ENCODE measurements around the gene FKBP14. TPM values are rescaled to one million over a fixed set of nuclear protein-coding genes. Genes with fewer than 3 reads are reported as not detected.
"Not testable (repeated sequence)": the region's sequence is repeated elsewhere in the genome, so short reads cannot be mapped to it uniquely, and the experiment has no call there.

Gene FKBP14
- total RNA-seq, 4 donors from 2014 or later = 1.4 to 2.4 (median 1.5) TPM

DNA sequence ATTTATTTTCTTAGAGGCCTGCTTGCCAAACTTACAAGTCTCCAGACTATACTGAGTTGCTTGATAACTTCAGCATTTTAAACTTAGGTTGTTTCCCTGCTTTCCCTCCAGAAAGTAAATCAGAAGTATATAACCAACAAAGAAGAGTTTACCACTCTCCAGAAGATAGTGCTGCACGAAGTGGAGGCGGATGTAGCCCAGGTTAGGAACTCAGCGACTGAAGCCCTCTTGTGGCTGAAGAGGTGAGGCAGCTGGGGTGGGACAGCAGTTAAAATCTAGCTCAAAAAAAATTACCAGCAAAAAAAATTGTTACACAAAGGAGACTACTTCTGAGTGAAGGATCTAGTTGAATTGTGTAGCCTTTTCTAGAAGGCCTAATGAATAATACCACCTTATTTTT is 35.3 kb upstream of the FKBP14 start:
- DNase-seq; H3K27me3 ChIP-seq; H3K27ac ChIP-seq; H3K4me3 ChIP-seq; H3K4me1 ChIP-seq; in situ Hi-C loops (cut with MboI; ENCODE audit: low sequenced_read_pairs in 4 of 4); H3K9me3 ChIP-seq; ATAC-seq: not testable (repeated sequence)
- H3K36me3 ChIP-seq = peaks cover 0 to 17% of the 10 kb centered on the region in 2 donors
- TF ChIP-seq, protein P1, sequence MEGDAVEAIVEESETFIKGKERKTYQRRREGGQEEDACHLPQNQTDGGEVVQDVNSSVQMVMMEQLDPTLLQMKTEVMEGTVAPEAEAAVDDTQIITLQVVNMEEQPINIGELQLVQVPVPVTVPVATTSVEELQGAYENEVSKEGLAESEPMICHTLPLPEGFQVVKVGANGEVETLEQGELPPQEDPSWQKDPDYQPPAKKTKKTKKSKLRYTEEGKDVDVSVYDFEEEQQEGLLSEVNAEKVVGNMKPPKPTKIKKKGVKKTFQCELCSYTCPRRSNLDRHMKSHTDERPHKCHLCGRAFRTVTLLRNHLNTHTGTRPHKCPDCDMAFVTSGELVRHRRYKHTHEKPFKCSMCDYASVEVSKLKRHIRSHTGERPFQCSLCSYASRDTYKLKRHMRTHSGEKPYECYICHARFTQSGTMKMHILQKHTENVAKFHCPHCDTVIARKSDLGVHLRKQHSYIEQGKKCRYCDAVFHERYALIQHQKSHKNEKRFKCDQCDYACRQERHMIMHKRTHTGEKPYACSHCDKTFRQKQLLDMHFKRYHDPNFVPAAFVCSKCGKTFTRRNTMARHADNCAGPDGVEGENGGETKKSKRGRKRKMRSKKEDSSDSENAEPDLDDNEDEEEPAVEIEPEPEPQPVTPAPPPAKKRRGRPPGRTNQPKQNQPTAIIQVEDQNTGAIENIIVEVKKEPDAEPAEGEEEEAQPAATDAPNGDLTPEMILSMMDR (IDR thresholded peaks at IDR 0.05 in 4 of 5, conservative IDR thresholded peaks at IDR 0.05 in 1 of 5) = peak in 3 of 5 experiments; percentile 12 to 47 (median 27)
- intact Hi-C loops (cut with DNase I; ENCODE audit: low total_unique reads) = loop anchor here (5.0 to 10.0 kb wide), 2 partner anchors 34 to 137 kb away; partner anchors contain the start of genes FKBP14 and PLEKHA8

DNA sequence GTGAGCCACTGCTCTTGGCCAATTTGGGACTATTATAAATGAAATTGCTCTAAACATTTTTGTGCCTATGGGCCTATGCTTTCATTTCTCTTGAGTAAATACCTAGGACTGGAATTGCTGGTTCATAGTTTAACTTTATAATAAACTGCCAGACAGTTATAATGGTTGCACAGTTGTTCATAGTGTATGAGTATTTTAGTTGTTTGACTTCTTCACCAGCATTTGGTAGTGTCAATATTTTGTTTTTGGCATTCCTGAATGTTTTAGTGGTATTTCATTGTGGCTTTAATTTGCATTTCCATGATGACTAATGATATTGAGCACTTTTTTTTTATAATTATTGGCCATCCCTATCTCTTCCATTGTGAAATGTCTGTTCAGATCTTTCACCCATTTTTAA is 31.2 kb upstream of the FKBP14 start:
- no peak overlapping the region for H3K4me3 ChIP-seq
- ATAC-seq = no peak
- intact Hi-C loops (cut with DNase I; ENCODE audit: low total_unique reads) = no loop called here
- no peaks in the 10 kb centered on the region for H3K9me3 ChIP-seq
- H3K36me3 ChIP-seq = peaks cover 0 to 44% of the 10 kb centered on the region in 2 donors
- in situ Hi-C loops (cut with MboI; ENCODE audit: low sequenced_read_pairs in 4 of 4) = no loop called here
- H3K27me3 ChIP-seq = no peaks in the 10 kb centered on the region
- TF ChIP-seq, protein P1 (IDR thresholded peaks at IDR 0.05 in 4 of 5, conservative IDR thresholded peaks at IDR 0.05 in 1 of 5) = no peak
- TF ChIP-seq POLR2A (IDR thresholded peaks at IDR 0.05) = no peak
- DNase-seq = no peak
- H3K27ac ChIP-seq = no peak overlapping the region
- H3K4me1 ChIP-seq = no peaks in the 10 kb centered on the region

DNA sequence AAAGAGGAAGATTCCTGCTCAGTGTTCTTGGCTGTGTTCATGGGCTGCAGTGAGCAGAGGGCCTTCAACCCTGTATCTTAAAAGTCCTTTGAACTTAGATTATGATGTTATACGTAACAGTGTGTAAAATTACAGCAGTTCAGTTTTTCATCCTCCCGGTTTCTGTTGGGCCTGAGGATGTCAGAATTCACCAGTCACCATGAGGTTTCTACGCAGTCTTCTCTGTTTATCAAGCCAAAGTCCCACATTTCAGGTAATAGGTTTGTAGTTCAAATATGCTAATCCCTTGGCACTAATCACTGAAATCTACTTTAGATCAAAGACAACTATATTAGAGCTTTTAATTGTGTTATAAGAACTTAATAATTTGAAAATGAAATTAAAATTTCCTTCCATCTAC is 26.6 kb upstream of the FKBP14 start:
- no peak for TF ChIP-seq POLR2A (IDR thresholded peaks at IDR 0.05)
- TF ChIP-seq, protein P1 (IDR thresholded peaks at IDR 0.05 in 4 of 5, conservative IDR thresholded peaks at IDR 0.05 in 1 of 5) = no peak
- H3K36me3 ChIP-seq = peaks cover 0 to 36% of the 10 kb centered on the region in 2 donors
- in situ Hi-C loops (cut with MboI; ENCODE audit: low sequenced_read_pairs in 4 of 4) = no loop called here
- no peak overlapping the region for H3K4me3 ChIP-seq
- no peak for DNase-seq
- no peaks in the 10 kb centered on the region for H3K27me3 ChIP-seq
- intact Hi-C loops (cut with DNase I; ENCODE audit: low total_unique reads) = no loop called here
- H3K4me1 ChIP-seq = no peaks in the 10 kb centered on the region
- H3K9me3 ChIP-seq = no peaks in the 10 kb centered on the region
- no peak overlapping the region for H3K27ac ChIP-seq
- no peak for ATAC-seq

DNA sequence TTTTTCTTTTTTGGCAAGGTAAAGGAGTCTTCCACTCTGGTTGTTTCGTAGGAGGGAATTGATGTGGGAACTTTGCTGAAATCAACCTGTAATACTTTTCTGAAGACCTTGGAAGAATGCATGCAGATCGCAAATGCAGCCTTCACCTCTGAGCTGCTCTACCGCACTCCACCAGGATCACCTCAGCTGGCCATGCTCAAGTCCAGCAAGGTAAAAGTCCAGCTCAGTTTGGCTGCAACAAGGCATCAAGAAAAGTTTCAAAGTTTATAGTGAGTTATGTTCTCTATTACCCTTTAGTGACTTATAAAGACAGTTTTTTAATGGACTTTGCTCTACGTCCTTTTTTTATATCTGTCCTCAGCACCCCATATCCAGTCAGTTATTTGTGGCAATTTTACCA is 22.7 kb upstream of the FKBP14 start:
- H3K4me3 ChIP-seq = no peak overlapping the region
- no peaks in the 10 kb centered on the region for H3K27me3 ChIP-seq
- DNase-seq (no peak), ATAC-seq (no peak)
- H3K27ac ChIP-seq = no peak overlapping the region
- no peaks in the 10 kb centered on the region for H3K9me3 ChIP-seq
- peaks cover 0 to 8% of the 10 kb centered on the region in 2 donors for H3K4me1 ChIP-seq
- H3K36me3 ChIP-seq = peaks cover 0 to 40% of the 10 kb centered on the region in 2 donors
- TF ChIP-seq, protein P1 (IDR thresholded peaks at IDR 0.05 in 4 of 5, conservative IDR thresholded peaks at IDR 0.05 in 1 of 5) = no peak
- in situ Hi-C loops (cut with MboI; ENCODE audit: low sequenced_read_pairs in 4 of 4) (no loop called here), intact Hi-C loops (cut with DNase I; ENCODE audit: low total_unique reads) (no loop called here)

DNA sequence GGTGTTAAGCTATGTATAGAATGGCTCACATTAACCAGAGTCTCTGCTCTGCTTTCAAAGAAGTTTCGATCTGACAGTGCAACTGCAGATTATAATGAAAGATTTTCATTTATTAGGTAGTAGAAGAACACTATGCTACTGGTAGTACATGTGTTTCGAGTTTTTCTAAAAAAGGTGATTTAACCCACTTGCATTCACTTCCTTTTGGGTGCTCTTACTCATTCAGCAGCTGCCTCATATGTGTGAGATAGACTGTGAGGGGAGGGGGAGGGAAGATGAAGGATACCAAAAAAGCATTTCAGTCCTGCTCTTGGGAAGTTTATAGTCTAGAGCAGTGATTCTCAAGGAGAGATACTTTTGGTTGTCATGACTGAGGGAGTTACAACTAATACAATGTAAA is 22.1 kb upstream of the FKBP14 start:
- Histone ChIP-seq H3K27me3 (no peaks in the 10 kb centered on the region), H3K36me3 (peaks cover 0 to 36% of the 10 kb centered on the region in 2 donors), H3K9me3 (no peaks in the 10 kb centered on the region), H3K27ac (no peak overlapping the region), H3K4me3 (no peak overlapping the region), H3K4me1 (peaks cover 0 to 8% of the 10 kb centered on the region in 2 donors)
- DNase-seq = no peak
- ATAC-seq = no peak
- no peak for TF ChIP-seq POLR2A (IDR thresholded peaks at IDR 0.05)
- TF ChIP-seq, protein P1 (IDR thresholded peaks at IDR 0.05 in 4 of 5, conservative IDR thresholded peaks at IDR 0.05 in 1 of 5) = no peak
- in situ Hi-C loops (cut with MboI; ENCODE audit: low sequenced_read_pairs in 4 of 4) (no loop called here), intact Hi-C loops (cut with DNase I; ENCODE audit: low total_unique reads) (no loop called here)
